HTERT RPE-1 (cell line): ENCODE data around the gene AATK.

ENCODE experiments used
- in situ Hi-C: fragments of 300-500 bp; cut with MboI; formaldehyde crosslinking; loops from 4 replicates; pipeline ENCODE4 v1.14.3; 2020; ENCODE audit warnings: low sequenced_read_pairs

The AATK gene

GRCh38 chr17:81195941-81196495 lies 30.0 kb upstream of the AATK start:
- in situ Hi-C loops = no loop called here

GRCh38 chr17:81194941-81195901 lies 29.2 kb upstream of the AATK start:
- in situ Hi-C loops = no loop called here

GRCh38 chr17:81194225-81194760 lies 28.3 kb upstream of the AATK start:
- in situ Hi-C loops = no loop called here

GRCh38 chr17:81193470-81194224 lies 27.6 kb upstream of the AATK start:
- in situ Hi-C loops = no loop called here

- in situ Hi-C loops = no loop called here
Measured at GRCh38 chr17:81193051-81193410, 27.0 kb upstream of the AATK start.

GRCh38 chr17:81192386-81193050 lies 26.5 kb upstream of the AATK start:
- in situ Hi-C loops = no loop called here

- in situ Hi-C loops = no loop called here
Measured at GRCh38 chr17:81191646-81192045, 25.6 kb upstream of the AATK start.

GRCh38 chr17:81191116-81191515 lies 25.1 kb upstream of the AATK start:
- in situ Hi-C loops = no loop called here

GRCh38 chr17:81190591-81190990 lies 24.6 kb upstream of the AATK start:
- in situ Hi-C loops = no loop called here

GRCh38 chr17:81189670-81190530 lies 23.9 kb upstream of the AATK start:
- in situ Hi-C loops = no loop called here

- in situ Hi-C loops = no loop called here
Measured at GRCh38 chr17:81189016-81189415, 23.0 kb upstream of the AATK start.

- in situ Hi-C loops = no loop called here
Measured at GRCh38 chr17:81188491-81188840, 22.4 kb upstream of the AATK start.

- in situ Hi-C loops = no loop called here
Measured at GRCh38 chr17:81187586-81188490, 21.8 kb upstream of the AATK start.

- in situ Hi-C loops = no loop called here
Measured at GRCh38 chr17:81187120-81187519, 21.1 kb upstream of the AATK start.

- in situ Hi-C loops = no loop called here
Measured at GRCh38 chr17:81186203-81186602, 20.2 kb upstream of the AATK start.

GRCh38 chr17:81184555-81184954 lies 18.5 kb upstream of the AATK start:
- in situ Hi-C loops = no loop called here

GRCh38 chr17:81183807-81184206 lies 17.8 kb upstream of the AATK start:
- in situ Hi-C loops = no loop called here

GRCh38 chr17:81183316-81183715 lies 17.3 kb upstream of the AATK start:
- in situ Hi-C loops = no loop called here

- in situ Hi-C loops = no loop called here
Measured at GRCh38 chr17:81182596-81182995, 16.6 kb upstream of the AATK start.
